Kidney capillary endothelial cell (primary cell): ENCODE data around the gene SNPH.

Source experiments
- DNase-seq: peaks from one replicate; pipeline ENCODE4 v3.0.0-alpha.2; 2018; ENCODE audit warnings: low spot score

The SNPH gene

DNA sequence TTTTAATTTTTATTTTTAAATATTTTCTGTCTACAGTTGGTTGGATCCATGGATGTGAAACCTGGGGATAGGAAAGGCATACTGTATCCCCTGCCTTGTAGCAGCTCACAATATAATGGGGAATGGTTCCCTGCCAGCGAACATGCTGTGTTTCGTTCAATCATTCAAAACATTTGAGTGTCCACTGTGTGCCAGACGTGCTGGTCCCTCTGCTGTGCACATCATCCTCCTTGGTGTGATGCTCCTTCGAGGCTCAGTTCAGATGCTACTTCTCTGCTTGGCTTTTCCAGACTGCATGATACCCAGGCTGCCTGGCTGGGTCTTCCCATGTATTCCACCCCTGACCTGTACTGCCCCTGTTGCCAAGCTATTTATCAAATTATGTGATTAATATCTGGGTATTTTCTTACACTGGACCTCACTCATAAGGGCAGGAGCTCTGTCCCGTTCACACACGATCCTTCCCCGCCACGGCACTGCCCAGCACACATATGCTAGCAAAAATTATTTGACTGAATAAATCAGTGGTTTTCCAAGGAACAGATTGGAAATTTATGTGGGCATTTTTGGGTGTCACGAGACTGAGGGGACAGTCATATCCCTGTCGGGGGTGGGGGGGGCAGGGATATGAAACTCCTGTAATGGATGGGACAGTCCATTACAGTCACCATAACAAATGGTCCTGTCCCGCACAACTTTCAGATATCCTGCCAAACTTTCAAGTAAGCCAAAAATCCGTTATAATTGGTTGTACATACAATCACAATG is 57.9 kb downstream of the SNPH start:
- no peak for DNase-seq

DNA sequence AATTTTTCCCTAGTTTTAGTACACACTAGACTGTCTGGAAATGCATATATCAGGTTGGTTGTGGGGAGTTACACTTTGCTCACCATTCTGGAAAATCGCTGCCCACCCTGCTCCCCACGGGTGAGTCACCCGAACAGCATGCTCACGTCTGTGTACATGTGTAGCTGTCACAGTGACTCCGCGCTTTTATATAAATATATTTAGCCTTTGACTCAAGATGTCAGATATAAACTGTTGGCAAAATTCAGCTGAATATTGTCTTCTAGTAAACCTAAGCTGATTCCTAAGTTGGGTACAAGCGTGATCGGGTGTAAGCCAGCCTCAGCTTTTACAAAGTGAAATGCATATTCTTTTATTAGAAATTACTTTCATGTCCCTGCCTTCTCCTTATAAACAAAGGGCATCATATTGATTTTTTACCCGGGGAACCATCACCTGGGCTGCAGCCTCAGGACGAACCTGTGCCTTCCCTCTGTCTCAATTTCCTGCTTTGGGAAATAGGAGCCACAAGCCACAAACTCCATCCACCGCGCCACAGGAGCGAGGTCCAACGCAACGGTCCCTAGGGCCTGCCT is 58.6 kb downstream of the SNPH start:
- DNase-seq: peak; percentile 68

DNA sequence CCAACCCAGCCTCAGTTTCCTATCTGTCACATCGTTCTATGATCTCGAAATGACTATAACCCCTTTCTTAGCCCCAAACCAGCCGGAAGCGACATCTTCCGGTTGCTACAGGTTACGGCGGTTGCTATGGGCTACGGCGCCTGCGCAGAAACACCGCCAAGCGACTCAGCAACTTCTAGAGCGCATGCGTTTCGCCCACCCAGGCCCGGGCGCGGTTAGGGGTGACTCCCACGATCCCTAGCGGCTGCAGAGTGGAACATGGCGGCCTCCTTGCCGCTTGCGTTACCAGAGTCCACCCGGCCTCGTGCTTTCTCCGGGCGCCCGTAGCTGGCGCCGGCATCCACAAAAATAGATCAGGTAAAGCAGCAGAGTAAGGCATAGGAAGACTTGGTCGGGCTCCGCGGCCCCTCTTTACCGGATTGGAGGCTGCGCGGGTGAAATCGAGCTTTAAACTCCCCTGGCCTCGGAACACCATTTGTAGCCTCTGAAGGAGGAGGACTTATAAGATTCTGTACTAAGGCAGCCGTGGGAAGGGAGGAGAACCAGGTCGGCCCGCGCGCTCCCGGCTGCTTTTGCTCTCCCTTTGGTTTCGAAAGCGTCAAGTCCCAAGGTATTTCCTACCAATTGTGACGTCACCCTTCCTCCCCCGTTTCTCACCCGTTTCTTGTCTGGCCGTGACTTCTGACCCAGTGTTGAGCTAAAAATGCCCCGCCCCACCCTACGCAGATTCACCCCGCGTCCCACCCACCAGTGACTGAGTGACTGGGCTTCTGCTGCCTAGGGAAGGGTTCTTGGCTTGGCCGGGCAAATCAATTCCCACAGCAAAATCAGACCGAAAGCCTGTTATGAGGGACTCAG is 59.3 kb downstream of the SNPH start:
- DNase-seq: peak; percentile 98

DNA sequence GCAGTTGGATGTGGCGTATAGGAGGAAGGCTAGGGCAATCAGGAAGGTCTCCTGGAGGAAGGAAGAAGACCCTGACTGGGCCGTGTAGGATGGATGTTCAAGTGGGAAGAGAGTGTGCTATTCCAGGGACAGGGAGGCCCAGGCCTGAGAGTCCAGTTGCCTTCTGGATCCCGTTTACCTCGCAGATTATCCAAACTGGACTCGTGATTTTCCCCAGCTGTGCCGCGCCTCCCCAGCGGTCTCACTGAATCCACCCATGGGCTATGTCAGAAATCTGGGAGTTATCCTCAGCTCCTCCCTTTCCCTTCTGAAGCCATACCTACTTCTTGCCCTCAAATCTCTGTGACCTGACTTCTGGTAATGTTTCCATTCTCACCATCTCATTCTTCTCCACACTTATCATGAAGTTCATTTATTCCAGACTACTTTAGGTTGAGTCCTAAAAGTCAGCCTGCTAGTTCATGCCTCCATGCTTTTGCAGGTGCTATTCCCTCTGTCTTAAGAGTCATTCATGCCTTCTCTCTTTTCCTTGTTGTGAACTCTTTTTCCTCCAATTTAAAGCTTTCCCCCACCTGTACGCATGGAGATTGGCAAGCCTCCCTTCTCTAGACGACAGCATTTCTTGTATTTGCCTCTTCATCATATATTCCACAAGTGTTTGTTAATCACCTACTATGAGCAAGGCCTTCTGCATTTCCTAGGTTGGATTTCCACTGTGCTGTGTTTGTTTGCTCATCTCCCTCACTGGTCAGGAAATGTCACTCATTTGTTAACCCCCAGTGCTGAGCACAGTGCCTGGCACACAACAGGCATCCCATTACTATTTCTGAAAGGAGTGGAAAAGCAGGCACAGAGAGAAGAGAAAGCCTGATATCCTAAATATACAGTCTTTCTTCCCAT is 60.2 kb downstream of the SNPH start:
- DNase-seq: no peak

DNA sequence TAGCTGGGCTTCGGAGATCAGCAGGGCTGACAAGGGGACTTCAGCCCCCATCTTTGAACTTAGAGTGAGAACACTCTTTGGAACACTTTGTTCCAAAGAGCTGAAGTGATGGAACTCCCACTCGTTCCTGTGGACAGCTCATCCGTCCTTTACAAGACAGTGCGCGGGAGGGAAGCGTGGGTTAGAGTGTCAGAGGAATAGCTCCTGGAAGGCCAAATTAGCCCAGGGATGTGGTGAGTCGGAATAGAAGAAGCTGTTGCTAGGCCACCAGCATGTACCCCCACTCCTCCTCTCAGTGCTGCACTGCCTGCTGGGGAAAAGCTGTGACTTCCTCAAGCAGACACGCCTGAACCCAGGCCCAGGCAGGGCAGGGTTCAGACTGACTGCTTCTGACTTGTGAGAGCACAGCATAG is 61.2 kb downstream of the SNPH start:
- DNase-seq: no peak

DNA sequence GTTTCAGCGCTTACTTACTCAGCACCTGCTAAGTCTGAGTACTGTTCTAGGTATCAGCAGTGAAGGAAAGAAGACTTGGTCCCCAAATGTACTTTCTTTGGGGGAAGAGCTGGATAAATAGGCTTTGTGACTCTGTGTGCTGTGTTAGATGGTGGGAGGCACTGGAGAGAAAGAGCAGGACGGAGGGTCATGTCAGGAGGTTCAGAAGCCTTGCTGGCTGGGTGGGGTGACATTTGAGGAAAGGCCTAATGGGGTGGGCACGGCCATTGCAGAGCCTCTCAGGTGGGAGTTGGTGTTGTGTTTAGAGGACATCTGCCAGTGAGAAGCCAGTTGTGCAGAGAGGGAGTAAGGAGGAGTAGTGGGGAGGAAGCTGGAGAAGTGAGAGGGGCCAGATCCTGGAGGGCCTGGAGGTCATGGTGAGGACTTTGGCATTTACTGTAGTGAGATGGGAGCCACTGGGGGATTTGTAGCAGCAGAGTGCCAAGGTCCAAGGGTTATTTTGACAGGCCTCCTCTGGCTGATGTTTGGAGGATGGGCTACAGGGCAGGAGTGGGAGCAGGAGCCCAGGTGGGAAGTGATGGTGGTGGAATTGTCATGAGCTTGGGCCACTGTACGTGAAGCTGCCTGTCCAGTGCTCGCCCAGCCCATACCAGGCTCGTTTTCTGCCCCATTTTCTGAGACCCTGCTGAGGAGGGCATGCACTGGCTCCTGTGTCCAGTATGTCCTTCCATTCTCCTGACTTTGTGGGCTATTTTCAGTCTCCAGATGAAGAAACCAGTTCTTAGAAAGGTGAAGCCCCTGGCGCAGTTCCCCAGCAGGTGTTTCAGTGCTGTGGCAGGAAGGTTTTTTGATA is 62.0 kb downstream of the SNPH start:
- no peak for DNase-seq

DNA sequence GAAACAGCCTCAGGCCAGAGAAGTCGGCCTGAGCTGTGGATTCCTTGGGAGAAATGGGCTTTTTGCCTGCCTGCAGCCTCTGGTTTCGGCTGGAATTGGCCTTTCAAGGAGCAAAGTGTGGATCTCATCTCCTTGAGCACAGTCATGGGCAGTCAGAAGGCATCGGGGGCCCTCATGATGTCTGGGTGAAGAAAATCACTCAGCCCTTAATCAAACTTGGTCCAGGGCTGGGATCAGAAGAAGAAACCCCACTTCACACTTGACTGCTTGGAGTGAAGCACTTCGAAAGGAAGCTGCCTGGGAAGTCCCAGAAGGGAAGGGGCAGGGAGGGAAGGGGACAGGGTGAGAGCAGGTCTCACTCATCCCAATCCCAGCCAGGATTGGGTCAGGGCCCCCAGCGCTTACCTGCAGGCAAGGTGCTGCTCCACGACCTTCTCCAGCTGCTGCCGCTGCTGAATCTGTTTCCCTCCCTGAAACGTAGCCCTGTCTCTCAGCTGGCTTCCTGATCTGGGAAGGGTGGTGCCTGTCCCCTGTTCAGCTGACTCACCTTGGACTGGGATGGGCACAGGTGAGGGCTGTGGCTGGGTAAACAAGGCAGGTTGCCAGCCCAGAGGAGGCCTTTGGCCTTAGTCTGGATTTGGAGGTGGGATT is 62.7 kb downstream of the SNPH start, which contains the start of gene SDCBP2:
SDCBP2 (minus strand) TSS at position 460 of the 651 bp plus-strand sequence. CDS start 8,723 bp downstream, outside the sequence.
- no peak for DNase-seq

DNA sequence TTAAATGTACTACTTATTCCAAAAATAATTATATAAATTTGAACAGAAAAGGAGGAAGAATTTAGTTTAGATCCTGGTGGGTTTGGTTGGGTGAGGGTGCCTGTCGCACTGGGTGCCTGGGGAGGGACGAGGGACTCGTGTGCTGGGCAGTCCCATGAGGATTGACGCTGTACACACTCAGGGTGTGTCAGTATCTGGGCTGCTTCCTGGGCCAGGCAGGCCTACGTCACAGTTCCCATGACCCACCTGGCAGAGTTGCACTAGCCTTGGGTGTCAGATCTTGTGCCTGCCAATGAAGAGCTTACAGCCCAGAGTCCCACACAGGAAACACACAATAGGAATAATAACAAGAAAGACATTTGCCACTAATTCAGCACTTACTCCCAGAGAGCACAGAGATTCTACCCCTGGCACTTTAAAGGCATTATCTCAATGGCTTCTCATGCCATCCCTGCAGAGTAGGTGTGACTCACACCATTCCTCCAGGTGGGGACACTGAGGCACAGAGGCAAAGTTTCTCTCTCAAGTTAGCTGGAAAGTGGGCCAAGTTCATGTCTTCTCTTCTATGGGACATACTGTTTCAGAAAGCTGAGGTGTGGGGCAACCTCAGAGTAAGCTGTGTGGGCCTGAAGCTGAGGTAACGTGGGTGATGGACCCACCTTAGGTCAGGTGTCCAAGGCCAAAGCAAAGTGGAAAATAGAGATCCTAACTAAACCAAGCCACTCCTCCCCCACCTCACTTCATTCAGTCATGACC is 64.2 kb downstream of the SNPH start:
- DNase-seq: no peak

DNA sequence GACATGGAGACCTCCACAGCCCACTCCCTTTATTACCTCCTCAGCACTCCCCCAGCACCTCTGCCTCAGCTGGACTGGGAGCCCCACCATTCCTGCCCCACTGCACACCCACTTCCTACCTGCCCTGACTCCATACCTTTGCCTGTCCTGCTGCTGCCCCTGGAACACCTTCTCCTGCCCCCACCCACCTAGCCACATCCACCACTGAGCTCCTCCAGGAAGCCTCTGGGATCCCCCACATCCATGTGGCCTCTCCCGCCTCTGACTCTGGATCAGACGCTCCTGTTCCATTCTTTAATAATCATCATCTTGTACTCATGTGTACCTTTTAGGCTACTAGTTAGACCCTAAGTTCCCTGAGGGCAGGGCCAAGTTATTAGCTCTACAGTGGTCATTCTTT is 65.0 kb downstream of the SNPH start:
- no peak for DNase-seq

DNA sequence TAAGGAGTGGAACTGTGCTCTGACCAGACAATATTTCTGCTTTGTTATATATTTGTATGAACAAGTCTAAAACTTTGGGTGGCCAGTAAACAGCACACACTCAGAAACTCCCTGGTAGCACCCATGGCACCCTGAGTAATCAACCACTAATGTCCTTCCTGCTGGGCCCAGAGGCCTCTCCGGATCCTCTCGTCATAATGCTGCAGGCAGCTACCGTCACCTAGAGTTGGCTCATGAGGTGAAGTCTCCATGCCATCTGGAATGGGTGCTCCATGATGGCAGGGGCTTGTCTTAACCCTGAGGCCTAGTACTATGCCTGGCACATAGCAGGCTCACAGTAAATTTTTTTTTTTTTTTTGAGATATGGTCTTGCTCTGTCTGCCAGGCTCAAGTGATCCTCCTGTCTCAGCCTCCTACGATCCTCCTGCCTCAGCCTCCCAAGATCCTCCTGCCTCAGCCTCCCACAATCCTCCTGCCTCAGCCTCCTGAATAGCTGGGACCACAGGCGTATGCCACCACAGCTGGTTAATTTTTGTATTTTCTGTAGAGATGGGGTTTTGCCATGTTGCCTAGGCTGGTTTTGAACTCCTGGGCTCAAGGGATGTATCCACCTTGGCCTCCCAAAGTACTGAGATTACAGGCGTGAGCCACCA is 65.8 kb downstream of the SNPH start:
- no peak for DNase-seq

DNA sequence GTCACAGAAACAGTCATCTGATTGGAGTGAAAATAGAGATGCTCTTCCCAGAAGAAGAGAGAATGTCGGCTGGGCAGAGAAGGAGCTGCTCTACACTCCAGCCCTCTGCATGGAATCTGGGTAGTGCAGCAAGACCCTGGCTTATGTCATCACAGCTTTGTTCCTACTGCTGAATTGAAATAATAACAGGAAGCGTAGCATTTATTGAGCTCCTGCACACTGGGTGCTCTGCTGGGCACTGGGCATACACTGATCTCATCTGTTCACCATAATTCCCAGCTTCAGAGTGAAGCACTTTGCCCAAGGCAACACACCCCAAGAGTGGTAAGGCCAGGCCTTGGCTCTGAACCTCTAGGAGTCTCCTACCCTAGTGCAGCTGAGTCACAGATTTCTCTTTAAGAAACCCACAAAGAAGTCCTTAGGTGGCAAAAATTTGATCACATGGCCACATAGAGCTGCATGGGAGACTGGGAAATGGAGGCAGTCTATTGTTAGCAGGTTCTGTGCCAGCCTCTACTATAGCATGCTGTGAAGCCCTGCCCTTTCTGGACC is 66.7 kb downstream of the SNPH start:
- no peak for DNase-seq

DNA sequence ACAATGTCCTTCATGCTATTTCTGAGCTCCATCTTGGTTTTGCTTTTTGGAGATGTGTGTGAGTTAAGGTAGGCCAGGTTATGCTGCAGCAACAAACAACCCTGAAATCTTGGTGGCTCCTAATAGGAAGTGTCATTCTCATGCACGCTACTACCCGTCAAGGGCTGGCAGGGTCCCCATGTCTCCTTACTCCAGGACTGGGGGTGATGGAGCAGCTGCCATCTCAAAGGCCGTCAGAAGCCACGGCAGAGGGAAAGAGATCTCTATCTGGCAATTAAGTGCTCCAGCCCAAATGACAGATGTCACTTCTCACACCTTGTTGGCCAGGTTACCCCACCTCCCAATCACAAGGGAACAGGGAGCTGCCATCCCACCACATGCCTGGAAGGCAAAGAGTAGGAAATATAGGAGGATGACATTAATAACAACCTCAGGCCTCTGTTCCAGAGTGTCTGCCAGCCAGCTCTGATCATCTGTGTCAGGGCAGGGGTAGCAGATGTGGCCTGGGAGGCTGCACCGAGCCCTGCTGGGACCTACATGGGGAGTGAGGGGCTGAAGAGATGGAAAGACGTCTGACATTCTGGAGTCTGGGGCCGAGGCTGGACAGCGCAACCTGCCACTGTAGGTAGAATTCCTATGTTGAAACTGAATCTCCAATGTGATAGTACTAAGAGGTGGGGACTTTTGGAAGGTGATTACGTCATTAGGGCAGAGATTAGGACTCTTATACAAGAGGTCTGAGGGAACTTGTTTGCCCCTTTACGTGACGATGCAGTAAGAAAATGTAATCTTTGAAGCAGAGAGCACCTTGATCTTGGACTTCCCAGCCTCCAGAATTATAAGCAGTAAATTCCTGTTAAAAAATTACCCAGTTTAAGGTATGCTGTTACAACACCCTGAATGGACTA is 67.6 kb downstream of the SNPH start:
- no peak for DNase-seq

DNA sequence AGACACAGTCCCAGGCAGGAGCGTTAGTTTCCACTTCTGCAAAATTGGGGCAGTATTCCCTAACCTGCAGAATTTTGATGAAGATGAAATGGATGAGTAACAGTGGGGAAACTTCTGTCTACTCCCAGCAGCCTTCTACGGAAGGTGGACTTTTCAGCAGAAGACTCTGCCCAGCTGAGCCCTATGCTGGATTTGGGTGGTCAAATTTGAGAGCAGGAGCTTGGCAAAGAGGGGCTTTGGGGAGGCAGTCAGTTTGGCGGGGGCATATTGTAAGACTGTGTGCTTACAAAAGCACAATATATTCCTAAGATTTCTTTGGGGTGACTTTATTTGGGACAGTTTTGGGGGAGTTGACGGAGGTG is 68.3 kb downstream of the SNPH start:
- no peak for DNase-seq

DNA sequence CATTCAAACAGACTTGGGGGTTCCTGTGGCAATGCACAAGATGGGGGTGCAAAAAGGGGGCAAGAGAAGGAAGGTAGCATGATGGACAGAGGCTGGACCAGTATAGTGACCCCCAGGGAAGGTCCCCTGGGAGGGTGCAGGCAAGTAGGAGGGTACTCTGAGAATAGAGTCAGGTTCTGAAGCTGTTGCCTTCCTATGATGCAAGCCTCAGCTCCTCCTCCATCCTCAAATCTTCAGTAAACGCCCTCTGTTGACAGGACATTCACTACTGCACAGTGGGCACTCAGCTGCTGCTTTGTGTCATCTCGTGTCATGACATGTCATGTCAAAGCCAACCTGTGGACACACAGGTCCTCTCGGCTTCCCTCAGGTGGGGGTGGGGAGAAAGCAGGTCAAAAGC is 68.7 kb downstream of the SNPH start:
- DNase-seq: no peak

DNA sequence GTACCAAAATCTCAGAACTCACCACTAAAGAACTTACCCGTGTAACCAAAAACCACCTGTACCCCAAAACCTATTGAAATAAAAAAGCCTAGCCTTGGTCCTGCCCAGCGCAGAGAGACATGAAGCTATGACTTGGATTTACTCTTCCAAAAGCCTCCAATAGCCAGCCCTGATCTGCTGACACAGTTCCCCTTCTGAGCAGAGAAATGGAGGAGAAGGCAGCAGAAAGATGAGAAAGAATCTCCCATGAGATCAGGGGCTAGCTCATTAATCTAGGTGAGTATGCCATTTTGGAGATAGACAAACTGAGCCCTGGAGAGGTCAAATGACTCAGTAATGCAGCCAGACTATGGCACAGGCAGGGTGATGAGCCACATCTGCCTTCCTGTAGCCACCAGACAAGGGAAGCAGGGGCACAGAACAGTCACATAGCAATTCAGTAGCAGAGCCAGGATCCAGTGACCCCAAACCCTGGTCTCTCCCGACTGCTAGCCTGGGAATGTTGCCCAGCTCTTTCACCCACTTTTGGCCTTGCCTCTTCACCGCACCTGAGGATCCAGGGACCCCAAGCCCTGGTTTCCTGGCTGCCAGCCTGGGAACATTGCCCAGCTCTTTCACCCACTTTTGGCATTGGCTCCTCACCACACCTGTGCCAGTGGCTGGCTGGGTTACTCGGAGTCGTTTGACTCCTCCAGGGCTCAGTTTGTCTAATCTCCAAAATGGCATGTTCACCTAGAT is 70.0 kb downstream of the SNPH start:
- DNase-seq: peak; percentile 80

DNA sequence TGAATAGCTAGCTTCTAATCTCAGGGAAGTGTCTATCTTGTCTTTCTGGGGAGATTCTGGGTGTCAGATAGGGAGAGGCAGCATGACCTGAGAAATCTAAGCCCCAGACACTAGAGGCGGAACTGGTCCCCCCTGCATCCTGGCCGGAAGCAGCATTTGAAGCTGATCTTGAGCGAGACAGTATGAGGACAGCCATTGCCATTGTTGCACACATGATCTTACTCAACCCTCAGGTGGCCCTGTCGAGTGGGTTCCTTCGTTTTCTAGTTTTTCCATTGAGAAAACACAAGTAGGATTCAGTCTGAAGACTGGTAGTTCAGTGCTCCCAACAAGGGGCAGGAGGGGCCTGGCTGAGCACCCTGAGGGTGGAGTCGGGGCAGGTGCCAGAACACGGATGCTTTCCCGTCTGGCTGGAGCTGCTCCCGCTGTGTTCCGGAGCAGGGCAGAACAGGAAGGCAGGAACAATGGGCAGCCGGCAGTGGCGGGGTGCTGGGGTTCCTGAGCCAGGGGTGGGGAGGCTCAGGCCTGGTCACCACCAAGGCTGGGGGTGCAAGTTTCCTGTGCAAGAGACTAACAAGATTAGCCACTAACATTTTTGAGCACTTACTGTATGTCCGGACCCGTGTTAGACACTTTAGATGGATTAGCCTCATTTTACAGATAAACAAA is 70.7 kb downstream of the SNPH start:
- peak; percentile 95 for DNase-seq
